H1 (cell line): Measurements from ENCODE around the gene IL1RAPL1.

Experiments used
- EP300 ChIP-seq, 2 experiments: IDR thresholded peaks; 1 replicate in 1 of 2; 2 replicates in 1 of 2; pipeline ENCODE4 v1.6.1; 2011 to 2012; ENCODE audit warnings: low read depth in 2 of 2, low read length in 2 of 2, mild to moderate bottlenecking in 2 of 2, borderline replicate concordance in 1 of 2, inconsistent platforms in 1 of 2, moderate library complexity in 1 of 2
- EZH2 ChIP-seq: fragments of 200-600 bp; sonication (generic); IDR thresholded peaks from 2 replicates; pipeline ENCODE4 v1.7.1; 2012; ENCODE audit warnings: low read depth, mild to moderate bottlenecking, moderate library complexity, low read length, inconsistent platforms; ENCODE audit not compliant: severe bottlenecking
- RAD21 ChIP-seq, 2 experiments: IDR thresholded peaks in 1 of 2; conservative IDR thresholded peaks in 1 of 2; 2 replicates each; pipeline ENCODE4 v1.6.1; 2011; ENCODE audit warnings: low read depth in 2 of 2, low read length in 2 of 2, improper control_type of control experiment in 1 of 2, inconsistent platforms in 1 of 2, mild to moderate bottlenecking in 1 of 2, moderate library complexity in 1 of 2
- TF ChIP-seq, protein P1 (sequence below): IDR thresholded peaks from 2 replicates; pipeline ENCODE4 v1.6.1; 2012; ENCODE audit warnings: low read length, inconsistent platforms
- TF ChIP-seq, protein P2 (sequence below), 3 experiments: IDR thresholded peaks; 1 replicate in 2 of 3; 2 replicates in 1 of 3; pipeline versions ENCODE4 v1.5.1 to v1.6.1; 2011; ENCODE audit warnings: low read length in 3 of 3, mild to moderate bottlenecking in 3 of 3, inconsistent platforms in 2 of 3, low read depth in 1 of 3, moderate library complexity in 1 of 3; ENCODE audit not compliant: insufficient read depth in 1 of 3; ENCODE audit errors: control extremely low read depth in 1 of 3

DNA sequence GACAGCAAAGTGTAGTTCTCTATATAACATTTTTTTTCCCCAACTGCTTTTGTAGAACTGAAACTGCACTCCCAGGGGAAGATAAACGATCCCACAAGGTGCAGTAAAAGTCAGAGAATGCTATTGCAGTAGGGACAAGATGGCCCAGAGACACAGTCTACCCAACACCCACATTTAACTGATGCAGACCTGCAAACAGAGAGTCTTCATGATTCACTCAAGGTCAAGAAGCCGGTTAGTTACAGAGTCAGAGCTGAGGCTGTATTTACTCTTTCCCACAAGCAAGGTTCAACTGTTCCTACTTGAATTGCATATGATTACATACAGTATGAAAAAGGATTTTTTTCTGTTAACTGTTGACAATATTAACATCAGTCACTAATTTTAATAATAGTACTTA is 654.6 kb downstream of the IL1RAPL1 start:
- TF ChIP-seq EZH2, result no peak
- no peak for TF ChIP-seq RAD21 (IDR thresholded peaks at IDR 0.05 in 1 of 2, conservative IDR thresholded peaks at IDR 0.05 in 1 of 2; ENCODE audit: low read depth in 2 of 2, low read length in 2 of 2)
- no peak for TF ChIP-seq EP300 (IDR thresholded peaks at IDR 0.05; ENCODE audit: borderline replicate concordance in 1 of 2, low read depth in 2 of 2, low read length in 2 of 2)
- TF ChIP-seq, protein P1, sequence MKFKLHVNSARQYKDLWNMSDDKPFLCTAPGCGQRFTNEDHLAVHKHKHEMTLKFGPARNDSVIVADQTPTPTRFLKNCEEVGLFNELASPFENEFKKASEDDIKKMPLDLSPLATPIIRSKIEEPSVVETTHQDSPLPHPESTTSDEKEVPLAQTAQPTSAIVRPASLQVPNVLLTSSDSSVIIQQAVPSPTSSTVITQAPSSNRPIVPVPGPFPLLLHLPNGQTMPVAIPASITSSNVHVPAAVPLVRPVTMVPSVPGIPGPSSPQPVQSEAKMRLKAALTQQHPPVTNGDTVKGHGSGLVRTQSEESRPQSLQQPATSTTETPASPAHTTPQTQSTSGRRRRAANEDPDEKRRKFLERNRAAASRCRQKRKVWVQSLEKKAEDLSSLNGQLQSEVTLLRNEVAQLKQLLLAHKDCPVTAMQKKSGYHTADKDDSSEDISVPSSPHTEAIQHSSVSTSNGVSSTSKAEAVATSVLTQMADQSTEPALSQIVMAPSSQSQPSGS, result no peak
- TF ChIP-seq, protein P2, sequence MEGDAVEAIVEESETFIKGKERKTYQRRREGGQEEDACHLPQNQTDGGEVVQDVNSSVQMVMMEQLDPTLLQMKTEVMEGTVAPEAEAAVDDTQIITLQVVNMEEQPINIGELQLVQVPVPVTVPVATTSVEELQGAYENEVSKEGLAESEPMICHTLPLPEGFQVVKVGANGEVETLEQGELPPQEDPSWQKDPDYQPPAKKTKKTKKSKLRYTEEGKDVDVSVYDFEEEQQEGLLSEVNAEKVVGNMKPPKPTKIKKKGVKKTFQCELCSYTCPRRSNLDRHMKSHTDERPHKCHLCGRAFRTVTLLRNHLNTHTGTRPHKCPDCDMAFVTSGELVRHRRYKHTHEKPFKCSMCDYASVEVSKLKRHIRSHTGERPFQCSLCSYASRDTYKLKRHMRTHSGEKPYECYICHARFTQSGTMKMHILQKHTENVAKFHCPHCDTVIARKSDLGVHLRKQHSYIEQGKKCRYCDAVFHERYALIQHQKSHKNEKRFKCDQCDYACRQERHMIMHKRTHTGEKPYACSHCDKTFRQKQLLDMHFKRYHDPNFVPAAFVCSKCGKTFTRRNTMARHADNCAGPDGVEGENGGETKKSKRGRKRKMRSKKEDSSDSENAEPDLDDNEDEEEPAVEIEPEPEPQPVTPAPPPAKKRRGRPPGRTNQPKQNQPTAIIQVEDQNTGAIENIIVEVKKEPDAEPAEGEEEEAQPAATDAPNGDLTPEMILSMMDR (IDR thresholded peaks at IDR 0.05; ENCODE audit: control extremely low read depth in 1 of 3, insufficient read depth in 1 of 3, low read depth in 1 of 3, low read length in 3 of 3), result no peak
